Hepatic stellate cell (primary cell): ENCODE data around the gene EXPH5.

Experiments used
- DNase-seq: peaks from one replicate; pipeline ENCODE4 v3.0.0; 2011; ENCODE audit warnings: low spot score

Gene EXPH5

DNA sequence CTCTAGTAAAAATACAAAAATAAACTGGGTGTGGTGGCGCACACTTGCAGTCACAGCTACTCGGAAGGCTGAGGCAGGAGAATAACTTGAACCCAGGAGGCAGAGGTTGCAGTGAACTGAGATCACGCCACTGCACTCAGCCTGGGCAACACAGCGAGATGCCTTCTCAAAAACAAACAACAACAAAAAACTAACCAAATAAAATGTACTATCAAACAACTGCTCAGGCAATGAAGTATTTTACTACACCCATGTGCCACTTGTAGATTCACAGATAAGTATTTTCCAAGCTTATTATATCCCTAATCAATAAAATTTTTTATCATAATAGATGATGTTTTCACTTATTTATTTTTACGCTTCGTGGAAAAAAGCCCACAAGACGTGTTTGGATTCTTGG is 127.2 kb downstream of the EXPH5 start:
- no peak for DNase-seq
